GM21390 (cell line): ENCODE measurements around the gene LCT.
"Not testable (repeated sequence)": the region's sequence is repeated elsewhere in the genome, so short reads cannot be mapped to it uniquely, and the experiment has no call there.

Experiments
- ATAC-seq: cut with Tn5 transposase; IDR thresholded peaks from one replicate; pipeline ENCODE4 v1.9.1; 2021; ENCODE audit not compliant: unreplicated experiment

LCT gene

DNA sequence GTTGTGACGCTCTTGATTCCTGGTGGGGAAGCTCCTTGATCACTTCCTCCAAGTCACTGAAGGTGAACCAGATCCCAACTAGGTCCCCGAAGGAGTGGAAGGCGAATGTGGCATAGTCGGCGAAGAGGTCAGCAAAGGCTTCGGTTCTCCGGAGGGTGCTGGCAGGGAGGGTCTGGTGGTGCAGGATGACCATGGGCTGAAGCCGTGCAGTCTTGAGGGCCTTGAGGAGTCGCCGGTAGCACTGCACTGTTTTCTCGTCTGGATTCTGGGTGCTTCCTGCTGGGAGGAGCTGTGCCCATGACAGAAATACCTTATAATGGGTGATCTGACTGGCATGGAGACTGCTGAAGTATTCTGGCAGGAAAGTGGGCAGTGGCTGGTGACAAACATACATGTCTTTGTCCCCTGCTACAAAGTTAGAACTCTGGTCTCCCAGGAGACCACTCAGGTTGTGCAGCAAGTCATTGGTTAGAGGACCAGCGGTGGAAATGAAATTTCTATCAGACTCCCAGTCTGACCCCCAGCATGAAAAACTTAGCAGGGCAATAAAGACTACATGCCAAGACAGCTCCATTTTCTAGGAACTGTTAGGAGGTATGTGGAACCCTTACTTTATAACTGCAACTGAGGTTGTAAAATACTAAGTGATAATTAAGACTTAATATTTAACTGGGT, at the start of gene LCT:
Gene LCT, minus strand, starts transcription at position 589 of the 675 bp plus-strand sequence. Its CDS starts 15 bp downstream, at position 574.
- ATAC-seq, result no peak

DNA sequence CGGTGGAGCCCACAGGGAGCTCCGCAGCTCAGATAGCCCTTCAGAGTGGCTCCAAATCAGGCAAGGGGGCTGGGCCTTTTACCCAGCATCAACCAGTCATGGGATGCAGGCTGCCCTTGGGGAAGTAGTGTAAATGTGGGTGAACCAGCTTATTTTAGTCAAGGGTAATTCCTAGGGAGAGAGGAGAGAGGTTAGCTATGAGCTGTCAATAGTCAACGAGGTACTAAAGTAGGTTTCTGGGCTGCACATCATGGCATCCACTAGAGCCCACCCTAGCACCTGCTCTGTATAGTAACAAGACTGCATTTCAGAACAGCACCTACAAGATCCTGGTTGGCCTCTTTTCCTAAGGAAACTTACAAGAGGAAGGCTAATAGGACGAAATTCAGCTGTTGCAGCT, 48.7 kb upstream of the LCT start:
- no peak for ATAC-seq

DNA sequence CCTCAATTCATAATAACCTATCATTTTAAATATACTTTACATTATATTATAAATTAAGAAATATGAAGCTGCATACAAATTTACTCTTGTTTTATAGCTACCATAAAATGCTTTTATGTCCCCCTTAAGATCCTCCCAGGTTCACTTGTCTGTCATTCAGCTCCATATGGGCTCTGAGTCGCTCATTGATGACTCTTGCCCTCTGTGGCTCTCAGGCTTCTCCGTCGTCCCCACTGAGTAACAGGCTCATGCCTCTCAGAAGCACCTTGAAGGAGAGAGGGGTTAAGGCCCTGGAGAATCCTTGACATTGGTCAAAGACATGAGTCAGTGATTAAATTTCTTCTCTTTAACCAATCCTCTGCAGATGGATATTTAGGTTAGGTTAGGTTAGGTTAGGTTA, 45.4 kb upstream of the LCT start:
- ATAC-seq, result no peak

DNA sequence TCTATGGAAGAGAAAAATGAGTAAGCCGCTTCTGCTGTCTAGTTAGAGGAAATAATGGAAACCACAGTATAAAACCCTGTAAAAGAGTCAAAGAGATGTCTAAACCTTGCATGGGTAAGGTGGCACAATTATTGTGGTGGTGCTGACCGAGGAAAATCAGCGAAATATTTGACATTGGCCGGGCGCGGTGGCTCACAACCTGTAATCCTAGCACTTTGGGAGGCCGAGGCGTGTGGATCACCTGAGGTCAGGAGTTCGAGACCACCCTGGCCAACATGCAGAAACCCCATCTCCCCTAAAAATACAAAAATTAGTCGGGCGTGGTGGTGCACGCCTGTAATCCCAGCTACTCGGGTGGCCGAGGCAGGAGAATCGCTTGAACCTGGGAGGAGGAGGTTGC, 39.8 kb upstream of the LCT start:
- not testable (repeated sequence) for ATAC-seq

DNA sequence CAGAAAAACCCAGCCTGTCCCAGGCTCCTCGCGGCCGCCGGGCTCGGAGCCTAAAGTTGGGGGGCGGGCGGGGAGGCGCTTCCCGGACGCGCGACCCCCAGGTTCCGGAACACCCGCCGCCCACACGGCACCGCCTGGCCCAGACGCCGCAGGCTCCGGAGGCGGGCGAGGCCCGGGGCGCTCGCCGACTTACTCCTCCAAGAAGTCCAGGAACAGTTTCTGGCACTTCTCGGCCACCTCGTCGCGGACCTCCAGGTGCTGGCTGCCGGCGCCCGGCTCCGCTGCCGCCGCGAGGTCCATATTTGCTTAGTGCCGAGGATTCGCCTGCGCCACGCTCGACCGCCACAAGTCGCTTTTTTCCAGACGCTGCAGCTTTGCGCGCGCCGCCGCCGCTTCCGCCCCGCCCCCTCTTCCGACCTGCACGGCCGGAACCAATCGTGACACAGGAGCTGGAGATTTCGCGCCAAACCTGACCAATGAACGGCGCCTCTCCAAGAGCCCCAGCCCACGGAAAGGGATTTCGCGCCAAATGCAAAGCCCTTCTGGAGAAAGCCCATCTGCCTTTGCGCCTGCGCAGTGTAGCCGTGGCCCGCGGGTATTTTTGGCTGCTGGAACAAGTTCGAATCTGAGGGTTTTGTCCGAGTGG, 39.2 kb upstream of the LCT start, which contains the start of gene MCM6:
Gene MCM6, minus strand, starts transcription at position 378 of the 646 bp plus-strand sequence. Its CDS starts 78 bp downstream, at position 300.
- ATAC-seq, result peak; percentile 93

DNA sequence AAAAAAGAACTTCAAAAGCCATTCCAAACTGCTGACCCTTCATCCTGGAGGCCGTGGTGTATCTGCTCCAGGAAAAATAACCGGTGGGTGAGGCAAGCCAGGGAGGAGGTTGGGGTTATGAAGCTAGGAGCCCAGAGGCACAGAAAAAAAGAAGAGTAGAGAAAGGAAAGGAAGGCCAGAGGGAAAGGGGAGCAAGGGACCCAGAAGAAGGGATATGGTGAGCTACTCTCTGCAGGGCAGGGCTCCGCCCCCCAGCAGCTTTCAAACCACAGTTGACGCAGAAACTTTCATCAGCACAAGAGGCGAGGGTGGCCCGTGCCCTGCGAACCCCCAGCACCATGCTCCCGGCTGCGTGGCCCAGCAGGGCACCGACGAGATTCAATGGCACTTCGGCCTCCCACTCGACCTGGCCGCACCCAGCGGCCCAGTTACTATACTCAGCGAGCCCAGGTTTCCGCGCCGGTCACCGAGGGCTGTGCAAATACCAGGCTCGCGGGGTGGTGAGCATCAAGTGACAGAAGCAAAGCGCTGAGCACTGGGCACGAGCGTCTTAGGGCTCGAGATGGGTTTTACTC, 38.6 kb upstream of the LCT start:
- peak; percentile 59 for ATAC-seq

DNA sequence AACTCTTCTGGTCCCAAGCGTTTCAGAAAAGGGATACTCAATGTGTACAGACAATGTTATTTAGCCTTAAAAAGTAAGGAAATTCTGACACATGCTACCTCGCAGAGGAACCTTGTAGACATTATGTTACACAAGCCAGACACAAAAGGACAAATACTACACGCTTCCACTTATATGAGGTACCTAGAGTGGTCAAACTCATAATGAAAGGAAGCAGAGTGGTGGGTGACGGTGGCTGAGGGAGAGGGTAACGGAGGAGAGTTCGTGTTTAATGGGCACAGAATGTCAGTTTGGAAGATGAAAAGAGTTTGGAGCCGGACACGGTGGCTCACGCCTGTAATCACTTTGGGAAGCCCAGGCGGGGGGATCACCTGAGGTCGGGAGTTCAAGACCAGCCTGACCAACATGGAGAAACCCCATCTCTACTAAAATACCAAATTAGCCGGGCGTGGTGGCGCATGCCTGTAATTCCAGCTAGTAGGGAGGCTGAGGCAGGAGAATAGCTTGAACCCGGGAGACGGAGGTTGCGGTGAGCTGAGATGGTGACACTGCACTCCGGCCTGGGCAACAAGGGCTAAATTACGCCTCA, 37.9 kb upstream of the LCT start:
- ATAC-seq, result no peak

DNA sequence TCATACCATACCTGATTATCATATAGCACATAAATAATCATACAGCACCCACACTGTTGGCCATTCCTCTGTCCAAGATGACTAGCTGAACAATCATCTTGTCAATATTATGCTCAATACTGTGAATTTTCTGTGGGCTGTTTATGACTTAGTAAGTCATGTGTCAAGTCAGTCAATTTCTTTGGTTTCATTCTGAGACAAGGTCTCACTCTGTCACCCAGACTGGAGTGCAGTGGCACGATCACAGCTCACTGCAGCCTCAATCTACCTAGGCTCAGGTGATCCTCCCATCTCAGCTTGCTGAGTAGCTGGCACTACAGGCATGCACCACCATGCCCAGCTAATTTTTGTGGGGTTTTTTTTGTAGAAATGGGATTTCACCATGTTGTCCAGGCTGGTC, 33.6 kb upstream of the LCT start:
- peak; percentile 49 for ATAC-seq

DNA sequence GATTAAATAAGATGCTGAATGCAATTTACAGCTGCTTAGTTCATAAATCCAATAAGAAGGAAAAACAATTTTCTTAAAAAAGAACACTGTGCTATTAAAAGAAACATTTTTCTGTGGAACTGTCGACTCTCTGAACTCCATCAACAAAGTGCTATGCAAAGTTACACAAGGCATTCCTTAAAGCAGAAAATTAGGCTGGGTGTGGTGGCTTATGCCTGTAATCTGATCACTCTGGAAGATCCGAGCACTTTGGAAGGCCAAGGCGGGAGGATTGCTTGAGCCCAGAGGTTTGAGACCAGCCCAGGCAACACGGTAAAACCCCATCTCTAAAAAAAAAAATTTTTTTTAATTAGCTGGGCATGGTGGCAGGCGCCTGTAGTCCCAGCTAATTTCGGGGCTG, 26.2 kb upstream of the LCT start:
- no peak for ATAC-seq

DNA sequence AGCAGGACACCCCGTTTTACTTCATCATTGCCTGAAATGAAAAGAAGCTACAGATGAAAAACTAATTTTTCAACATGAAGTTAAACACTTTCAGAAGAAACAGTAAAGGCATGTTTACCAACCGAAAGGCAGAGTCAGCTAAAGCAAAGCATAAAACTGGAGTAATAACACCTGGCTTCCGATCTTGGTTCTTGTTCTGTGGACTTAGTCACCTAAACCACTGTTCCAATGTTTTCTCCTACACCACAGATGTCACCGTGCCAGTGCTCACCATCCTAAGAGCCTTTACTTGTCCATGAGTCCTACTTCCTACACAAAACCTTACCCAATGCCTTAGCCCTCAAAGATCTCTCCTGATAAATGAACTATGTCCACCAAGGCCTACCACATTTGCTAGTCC, 25.7 kb upstream of the LCT start:
- ATAC-seq, result no peak

DNA sequence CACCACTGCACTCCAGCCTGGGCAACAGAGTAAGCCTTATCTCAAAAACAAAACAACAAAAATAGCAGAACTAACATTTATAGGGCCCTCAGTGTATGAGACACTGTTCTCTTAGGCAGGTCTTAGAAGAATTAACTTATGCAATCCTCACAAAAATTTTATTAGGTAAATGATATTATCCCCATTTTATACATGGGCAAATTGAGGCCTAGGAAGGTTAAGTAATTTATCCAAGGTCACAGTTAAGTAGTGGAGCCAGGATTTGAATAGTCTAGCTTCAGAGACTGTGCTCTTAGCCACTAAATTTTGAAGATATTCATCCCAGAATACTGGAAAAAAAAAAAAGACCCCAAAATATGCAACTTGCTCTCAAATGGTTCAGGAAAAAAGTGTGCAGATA, 16.4 kb upstream of the LCT start:
- no peak for ATAC-seq

DNA sequence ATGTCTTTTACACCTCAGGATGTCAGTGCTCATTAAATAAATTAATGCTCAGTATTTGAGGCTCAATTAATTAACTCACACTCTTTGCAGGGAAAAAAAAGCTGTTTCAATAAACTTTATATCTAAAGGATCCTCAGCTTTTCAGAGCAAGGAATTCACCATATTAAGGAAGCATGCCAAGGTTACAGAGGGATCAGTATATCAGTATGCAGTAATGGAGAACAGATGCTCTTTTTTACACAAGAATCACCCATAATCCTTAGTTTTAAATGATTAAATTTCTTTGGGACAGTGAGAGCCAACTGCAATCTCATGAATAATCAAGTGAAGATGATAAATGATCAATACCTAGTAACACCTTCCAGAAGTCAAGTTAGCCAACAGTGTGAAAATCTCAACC, 14.9 kb upstream of the LCT start:
- ATAC-seq, result no peak

DNA sequence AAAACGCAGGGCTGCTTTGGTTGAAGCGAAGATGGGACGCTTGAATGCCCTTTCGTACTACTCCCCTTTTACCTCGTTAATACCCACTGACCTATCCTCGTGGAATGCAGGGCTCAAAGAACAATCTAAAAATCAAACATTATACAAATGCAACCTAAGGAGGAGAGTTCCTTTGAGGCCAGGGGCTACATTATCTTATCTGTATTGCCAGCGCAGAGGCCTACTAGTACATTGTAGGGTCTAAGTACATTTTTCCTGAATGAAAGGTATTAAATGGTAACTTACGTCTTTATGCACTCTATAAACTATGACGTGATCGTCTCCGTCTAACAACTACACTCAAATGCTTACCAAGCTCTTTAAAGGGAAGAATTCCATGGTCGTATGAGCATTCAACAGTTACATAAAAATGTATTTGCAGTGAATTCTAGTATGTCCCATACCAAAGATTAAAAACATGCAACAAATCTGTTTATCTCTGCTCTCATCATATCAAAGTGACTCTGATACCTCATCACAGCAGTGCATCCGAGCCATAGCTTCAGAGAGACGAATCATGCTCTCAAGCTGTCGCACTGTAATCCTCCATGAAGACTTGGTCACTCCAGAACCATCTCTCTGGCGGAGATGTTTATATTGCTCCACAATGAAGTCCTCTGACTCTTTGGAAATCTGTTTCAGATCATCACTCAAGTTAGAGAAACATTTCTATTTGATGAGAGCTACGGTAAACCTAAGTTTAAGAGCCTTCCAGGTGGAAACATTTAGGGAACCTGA, 14.1 kb upstream of the LCT start:
- ATAC-seq, result no peak

DNA sequence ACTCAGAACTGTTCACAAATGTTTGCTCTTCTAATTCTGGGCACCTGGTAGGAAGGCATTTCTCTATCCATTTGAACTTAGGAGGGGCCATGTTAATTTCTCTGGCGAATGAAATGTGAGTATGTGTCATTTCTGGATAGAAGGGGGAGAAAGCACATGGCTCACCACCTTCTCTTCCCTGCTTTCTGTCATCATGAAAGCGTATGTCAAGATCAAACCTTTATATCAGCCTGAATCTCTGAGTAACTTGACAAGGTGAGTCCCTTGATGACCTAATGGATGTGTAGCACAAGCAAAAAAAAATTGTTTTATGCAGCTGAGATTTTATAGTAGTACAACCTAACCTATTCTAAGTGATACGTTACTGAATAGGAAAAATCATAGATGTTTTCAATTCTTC, 12.1 kb upstream of the LCT start:
- no peak for ATAC-seq

DNA sequence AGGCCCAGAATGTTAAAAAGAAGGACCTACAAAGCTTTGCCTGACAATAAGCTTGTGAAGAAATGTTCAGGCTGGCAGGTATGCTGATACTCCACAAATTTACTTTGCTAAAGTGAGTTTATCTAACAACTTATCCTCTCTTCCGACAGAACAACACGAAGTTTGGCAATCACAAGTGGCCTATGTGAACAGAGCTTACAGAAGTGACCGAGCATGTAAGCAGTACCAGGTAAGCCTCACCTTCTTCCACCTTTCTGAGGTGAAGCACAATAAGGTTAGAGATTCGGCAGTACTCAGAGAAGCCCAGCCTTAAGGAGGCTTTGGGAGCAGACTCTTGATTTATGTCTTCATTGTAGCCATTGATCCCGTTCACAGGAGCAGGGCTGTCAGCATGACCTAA, 9.0 kb upstream of the LCT start:
- ATAC-seq, result no peak

DNA sequence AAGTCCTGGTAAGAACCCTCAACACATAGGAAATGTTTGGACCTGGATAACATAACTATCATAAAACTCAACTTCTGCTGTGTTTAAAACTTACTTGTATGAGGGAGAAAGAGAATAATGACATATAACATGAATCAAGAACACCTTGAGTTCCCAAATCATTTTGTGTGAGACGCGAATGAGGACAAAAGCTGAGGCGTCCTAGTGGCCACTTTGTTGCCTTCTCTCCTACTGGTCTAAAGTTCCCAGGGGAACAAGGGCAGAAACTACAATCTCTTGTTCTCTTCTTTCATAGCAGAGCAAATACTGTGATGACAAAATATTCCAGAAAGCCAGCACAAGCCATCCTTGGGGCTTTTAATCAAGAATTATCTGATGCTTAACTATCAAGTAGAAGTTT, 8.3 kb upstream of the LCT start:
- no peak for ATAC-seq

DNA sequence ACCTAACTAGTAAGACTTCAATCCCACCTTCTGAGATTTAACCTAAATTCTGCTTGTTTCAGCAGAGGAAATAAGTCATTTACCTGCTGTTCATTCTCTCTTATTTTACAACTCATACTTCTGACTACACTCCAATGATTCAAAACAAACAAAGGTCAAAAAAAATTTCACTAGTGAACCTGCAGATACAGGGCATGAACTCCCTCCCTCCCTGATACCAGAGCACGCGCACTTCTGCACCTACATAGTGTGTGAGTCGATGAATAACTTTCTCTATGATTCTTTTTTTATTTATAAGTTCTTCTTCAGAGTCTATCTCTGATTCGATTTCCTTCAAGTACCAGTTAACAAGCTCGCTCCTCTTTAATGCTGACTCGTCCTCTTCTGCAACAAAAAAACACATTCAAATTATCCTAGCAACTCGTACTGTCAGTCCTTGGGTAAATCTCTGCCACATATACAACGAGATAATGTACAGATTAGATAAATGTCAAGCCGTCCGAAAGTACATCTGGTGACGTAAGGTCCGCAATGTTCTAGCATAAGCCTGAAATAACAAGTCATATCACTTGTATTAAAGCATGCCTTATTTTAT, 7.4 kb upstream of the LCT start:
- no peak for ATAC-seq

DNA sequence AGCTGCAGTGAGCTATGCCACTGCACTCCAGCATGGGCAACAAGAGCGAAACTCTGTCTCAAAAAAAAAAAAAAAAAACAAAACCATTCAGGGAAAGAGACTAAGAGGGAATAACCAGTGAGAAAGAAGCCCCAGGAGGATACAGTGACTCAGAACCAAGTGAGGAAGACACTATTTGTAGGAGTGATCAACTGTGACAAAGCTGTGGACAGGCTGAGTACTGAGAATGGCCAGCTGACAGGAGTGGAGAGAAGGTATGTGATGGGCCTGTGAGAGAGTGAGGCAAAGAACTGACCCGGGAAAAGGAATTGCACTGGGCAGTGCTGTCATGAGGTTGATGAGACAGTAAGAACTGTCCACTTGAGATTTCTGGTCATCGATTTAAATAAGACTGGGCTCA, 6.7 kb upstream of the LCT start:
- no peak for ATAC-seq

DNA sequence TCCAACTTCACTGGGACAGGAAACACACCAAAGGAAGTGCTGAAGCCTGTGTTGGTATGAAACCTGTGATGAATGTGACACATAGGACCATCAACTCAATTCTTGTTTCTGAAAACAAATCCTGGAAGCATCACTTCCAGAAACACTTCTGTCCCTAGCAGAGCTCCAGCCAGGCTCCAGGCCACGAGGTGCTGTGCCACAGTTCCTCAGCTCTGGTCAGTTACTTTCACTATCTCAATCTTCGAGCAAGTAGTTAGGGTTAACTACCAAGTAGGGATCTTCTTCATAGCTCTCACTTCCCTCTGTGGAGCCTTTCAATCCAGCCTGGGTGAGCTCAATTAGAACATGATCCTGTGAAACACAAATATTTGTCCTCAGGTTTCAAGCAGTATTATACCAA, 3.6 kb upstream of the LCT start:
- no peak for ATAC-seq

DNA sequence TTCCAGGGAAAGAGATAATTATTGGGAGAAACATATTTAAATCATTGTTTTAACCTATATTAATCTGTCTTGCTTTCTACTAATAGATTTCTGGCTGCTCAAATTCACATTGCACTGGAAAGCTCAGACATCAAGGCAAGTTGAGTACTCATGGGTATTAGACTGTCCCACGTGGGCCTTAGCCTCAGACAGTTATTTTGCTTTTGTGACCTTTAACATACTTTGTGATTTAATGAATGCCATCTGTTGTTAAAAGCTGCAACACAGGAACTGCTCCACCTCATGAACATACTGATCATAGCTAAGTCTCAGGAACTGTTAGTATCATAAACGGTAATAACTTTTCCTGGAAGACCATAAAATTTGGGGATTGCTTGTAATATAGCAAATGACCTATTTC, 2.7 kb upstream of the LCT start:
- ATAC-seq, result no peak

DNA sequence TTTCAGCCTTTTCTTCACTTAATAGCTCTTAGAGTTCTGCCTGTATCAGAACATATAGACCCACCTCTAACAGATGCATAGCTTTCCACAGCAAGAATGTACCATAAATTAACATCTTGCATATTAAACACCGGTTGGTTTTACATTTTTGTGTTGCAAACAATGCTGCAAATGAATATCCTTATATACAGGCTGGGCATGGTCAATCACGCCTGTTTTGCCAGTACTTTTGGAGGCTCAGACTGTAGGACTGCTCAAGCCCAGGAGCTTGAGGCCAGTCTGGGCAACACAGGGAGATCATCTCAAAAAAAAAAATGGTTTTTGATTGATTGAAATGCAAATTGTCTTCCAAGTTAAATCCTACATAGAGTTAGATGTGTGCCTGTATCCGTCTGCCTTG, 1.5 kb upstream of the LCT start:
- no peak for ATAC-seq
